HL-60 (cell line): Measurements from ENCODE around the gene ARSG.

ENCODE experiments used
- GABPA ChIP-seq: IDR thresholded peaks from 2 replicates; pipeline ENCODE4 v1.6.1; 2012; ENCODE audit warnings: low read depth
- POLR2AphosphoS5 ChIP-seq: IDR thresholded peaks from 2 replicates; pipeline ENCODE4 v1.6.1; 2012; ENCODE audit warnings: low read depth
- TF ChIP-seq, protein P1 (sequence below): IDR thresholded peaks from one replicate; pipeline ENCODE4 v1.5.1; 2011; ENCODE audit warnings: low read length, control low read depth, inconsistent platforms; ENCODE audit not compliant: insufficient read depth
- TF ChIP-seq, protein P2 (sequence below): IDR thresholded peaks from 2 replicates; pipeline ENCODE4 v1.6.1; 2012; ENCODE audit warnings: low read depth; ENCODE audit not compliant: insufficient replicate concordance

DNA sequence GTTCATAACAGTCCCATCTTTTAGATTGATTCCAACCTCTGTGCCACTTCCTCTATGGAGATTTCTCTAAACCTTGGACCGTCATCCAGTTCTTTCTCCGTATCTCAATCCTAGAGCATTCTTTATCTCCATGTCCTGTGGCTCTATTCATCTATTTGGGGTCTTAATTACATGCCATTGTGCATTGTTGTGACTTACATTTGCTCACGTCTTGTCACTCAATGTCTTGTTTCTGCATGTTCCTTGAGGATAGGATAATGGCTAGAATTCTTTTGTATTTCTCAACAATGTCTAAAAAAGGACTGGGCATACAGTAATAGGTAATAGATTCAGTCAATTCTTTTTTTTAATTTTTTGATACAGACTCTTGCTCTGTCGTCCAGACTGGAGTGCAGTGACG is 50.2 kb downstream of the ARSG start:
- TF ChIP-seq, protein P1, sequence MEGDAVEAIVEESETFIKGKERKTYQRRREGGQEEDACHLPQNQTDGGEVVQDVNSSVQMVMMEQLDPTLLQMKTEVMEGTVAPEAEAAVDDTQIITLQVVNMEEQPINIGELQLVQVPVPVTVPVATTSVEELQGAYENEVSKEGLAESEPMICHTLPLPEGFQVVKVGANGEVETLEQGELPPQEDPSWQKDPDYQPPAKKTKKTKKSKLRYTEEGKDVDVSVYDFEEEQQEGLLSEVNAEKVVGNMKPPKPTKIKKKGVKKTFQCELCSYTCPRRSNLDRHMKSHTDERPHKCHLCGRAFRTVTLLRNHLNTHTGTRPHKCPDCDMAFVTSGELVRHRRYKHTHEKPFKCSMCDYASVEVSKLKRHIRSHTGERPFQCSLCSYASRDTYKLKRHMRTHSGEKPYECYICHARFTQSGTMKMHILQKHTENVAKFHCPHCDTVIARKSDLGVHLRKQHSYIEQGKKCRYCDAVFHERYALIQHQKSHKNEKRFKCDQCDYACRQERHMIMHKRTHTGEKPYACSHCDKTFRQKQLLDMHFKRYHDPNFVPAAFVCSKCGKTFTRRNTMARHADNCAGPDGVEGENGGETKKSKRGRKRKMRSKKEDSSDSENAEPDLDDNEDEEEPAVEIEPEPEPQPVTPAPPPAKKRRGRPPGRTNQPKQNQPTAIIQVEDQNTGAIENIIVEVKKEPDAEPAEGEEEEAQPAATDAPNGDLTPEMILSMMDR = no peak
- TF ChIP-seq POLR2AphosphoS5 = no peak
- TF ChIP-seq, protein P2, sequence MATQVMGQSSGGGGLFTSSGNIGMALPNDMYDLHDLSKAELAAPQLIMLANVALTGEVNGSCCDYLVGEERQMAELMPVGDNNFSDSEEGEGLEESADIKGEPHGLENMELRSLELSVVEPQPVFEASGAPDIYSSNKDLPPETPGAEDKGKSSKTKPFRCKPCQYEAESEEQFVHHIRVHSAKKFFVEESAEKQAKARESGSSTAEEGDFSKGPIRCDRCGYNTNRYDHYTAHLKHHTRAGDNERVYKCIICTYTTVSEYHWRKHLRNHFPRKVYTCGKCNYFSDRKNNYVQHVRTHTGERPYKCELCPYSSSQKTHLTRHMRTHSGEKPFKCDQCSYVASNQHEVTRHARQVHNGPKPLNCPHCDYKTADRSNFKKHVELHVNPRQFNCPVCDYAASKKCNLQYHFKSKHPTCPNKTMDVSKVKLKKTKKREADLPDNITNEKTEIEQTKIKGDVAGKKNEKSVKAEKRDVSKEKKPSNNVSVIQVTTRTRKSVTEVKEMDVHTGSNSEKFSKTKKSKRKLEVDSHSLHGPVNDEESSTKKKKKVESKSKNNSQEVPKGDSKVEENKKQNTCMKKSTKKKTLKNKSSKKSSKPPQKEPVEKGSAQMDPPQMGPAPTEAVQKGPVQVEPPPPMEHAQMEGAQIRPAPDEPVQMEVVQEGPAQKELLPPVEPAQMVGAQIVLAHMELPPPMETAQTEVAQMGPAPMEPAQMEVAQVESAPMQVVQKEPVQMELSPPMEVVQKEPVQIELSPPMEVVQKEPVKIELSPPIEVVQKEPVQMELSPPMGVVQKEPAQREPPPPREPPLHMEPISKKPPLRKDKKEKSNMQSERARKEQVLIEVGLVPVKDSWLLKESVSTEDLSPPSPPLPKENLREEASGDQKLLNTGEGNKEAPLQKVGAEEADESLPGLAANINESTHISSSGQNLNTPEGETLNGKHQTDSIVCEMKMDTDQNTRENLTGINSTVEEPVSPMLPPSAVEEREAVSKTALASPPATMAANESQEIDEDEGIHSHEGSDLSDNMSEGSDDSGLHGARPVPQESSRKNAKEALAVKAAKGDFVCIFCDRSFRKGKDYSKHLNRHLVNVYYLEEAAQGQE = no peak
- no peak for TF ChIP-seq GABPA
